ENCODE results near the gene KIAA1217.

The KIAA1217 gene

DNA sequence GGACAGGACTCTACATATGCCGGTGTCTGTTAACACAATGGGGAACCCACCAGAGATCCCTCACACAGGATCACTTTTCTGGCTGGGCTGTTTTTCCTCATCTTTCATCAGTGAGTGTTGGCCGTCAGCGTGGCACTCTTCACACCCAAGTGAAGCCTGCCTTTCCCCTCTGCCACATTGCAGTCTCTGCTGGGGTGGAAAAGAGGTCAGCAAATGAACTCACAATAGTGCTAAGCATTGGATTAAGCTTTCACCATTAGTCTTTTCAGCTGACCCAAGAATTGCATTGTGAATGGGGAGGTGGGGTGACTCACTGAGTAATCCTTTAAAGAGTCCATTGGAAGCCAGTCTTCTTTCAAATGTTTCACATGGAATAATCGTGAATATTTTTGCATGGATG, 143.0 kb downstream of the KIAA1217 start:
- intact Hi-C loops (cut with micrococcal nuclease), result no loop called here
- no peaks in the 10 kb centered on the region for H3K9me3 Mint-ChIP-seq
- no peaks in the 10 kb centered on the region for H3K4me1 Mint-ChIP-seq (ENCODE audit: low read depth)
- H3K36me3 Mint-ChIP-seq (ENCODE audit: low read depth), result no peaks in the 10 kb centered on the region
- H3K4me3 Mint-ChIP-seq, result no peak overlapping the region
- no peak overlapping the region for H3K27ac Mint-ChIP-seq
- no peaks in the 10 kb centered on the region for H3K27me3 Mint-ChIP-seq

DNA sequence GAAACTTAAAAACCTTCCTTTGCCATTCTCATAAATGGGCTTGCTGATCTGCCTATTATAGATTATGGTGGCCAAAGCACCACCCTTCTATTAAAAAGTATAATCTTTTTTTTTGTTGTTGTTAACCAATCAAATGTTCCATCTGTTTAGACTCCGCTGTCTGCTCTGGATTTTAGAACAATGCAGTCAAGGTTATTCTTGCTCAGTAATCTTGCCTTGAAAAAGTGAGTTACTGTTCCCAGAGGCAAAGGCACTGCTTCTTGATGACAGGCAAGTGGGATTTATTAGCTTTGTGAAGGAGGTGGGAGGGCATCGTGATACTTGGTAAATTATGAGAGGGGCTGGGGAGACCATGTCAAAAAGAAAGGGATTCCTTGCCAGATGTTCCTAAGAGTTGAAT, 143.5 kb downstream of the KIAA1217 start:
- Mint-ChIP-seq H3K36me3 (ENCODE audit: low read depth) (no peaks in the 10 kb centered on the region), H3K4me1 (ENCODE audit: low read depth) (no peaks in the 10 kb centered on the region), H3K4me3 (no peak overlapping the region), H3K27me3 (no peaks in the 10 kb centered on the region), H3K27ac (no peak overlapping the region), H3K9me3 (no peaks in the 10 kb centered on the region)
- intact Hi-C loops (cut with micrococcal nuclease), result no loop called here

DNA sequence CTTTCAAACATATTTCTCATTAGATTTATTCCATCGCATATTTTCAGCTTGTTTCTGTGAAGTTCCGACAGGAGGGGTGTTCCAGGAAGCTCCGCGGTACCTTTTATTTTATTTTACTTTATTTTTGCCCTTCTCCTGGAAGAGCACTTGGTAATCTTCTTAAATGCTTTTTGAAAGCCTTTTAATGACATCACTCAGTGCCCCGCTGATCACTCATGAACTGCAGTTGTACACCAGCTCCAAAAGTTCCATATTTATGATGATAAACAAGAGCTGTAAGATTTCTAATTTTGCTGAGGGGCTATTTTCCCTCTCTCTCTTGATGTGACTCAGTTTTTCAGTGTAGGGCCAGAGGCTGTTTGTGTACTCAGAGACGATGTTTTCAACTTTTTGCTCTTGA, 144.4 kb downstream of the KIAA1217 start:
- Mint-ChIP-seq H3K4me3 (no peak overlapping the region), H3K9me3 (no peaks in the 10 kb centered on the region), H3K27ac (no peak overlapping the region), H3K4me1 (ENCODE audit: low read depth) (no peaks in the 10 kb centered on the region), H3K27me3 (no peaks in the 10 kb centered on the region), H3K36me3 (ENCODE audit: low read depth) (no peaks in the 10 kb centered on the region)
- intact Hi-C loops (cut with micrococcal nuclease), result no loop called here

DNA sequence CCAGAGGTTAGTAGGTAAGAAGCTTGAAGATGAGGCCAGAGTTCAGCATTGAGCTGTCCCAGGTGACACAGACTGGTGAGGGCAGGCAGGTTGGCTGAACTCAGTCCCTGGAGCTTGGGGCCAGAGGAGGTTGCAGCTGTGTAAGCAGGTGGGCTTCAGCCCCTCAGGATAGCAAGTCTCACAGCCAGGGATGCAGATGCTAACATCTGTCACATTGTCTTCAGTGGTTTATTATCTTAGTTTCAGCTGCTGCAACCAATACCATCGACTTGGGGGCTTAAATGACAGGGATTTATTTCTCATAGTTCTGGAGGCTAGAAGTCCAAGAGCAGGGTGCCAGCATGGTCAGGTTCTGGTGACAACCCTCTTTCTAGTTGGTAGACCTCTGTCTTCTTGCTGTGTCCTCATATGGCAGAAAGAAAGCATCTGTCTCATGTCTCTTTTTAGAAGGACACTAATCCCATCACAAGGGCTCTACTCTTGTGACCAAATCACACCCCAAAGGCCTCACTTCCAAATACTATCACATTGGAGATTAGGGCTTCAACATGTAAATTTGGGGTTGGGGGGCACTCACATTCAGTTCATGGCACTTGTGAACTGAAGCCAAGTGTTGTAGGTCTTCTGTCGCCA, 146.2 kb downstream of the KIAA1217 start:
- Mint-ChIP-seq H3K4me3 (no peak overlapping the region), H3K4me1 (ENCODE audit: low read depth) (no peaks in the 10 kb centered on the region), H3K36me3 (ENCODE audit: low read depth) (no peaks in the 10 kb centered on the region), H3K27ac (no peak overlapping the region), H3K27me3 (no peaks in the 10 kb centered on the region), H3K9me3 (no peaks in the 10 kb centered on the region)
- intact Hi-C loops (cut with micrococcal nuclease), result no loop called here

DNA sequence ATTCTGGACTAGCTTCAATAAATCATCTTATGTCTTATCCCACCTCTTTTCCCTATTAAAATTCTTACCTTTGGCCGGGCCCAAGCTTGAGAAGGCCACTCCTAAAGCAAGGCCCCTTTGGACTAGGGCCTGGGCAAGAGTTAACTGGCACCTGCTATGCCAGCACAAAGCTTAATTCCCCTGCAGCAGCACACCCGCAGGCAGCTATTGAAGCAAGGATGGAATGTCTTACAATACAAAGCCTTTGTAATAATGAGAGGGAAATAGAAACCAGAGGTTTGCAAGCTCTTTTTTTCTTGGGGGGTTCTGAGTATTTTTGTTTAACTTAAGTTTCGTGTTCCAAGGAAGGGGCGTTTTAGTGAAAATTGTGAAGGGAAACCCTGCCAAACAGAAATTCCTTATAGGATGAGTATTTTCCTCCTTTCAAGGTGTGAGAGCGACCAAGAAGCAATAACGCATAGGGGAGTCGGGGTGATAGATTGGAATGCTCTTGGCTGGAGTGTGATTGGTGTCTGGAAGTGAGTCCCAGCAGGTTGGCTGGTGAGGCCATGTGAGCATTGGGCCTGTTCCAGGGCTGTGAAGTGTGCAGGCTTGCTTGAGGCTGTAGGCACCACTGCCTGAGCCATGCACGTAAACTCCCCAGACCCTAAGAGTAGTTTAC, 148.5 kb downstream of the KIAA1217 start:
- no peaks in the 10 kb centered on the region for H3K9me3 Mint-ChIP-seq
- no peaks in the 10 kb centered on the region for H3K36me3 Mint-ChIP-seq (ENCODE audit: low read depth)
- H3K4me3 Mint-ChIP-seq, result no peak overlapping the region
- no peaks in the 10 kb centered on the region for H3K27me3 Mint-ChIP-seq
- H3K27ac Mint-ChIP-seq, result no peak overlapping the region
- no peaks in the 10 kb centered on the region for H3K4me1 Mint-ChIP-seq (ENCODE audit: low read depth)
- intact Hi-C loops (cut with micrococcal nuclease), result no loop called here

DNA sequence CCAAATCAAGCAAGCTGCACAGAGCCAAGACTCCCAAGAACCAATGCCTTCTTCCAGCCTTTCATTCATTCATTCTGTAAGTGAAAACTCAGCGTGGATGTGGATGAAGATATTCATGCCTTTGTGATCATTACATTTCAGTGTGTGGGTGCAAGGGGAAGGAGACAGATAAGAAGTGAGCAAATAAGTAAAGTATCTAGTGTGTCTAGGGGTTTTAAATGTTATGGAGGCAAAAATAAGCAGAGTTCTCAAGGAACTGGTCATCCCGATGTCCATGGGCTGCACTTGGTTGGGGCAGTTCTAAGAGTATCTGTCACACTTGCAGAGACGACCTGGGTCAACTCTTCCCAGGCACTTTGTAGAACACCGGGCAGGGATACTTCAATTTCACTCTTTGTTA, 149.1 kb downstream of the KIAA1217 start:
- H3K4me3 Mint-ChIP-seq, result no peak overlapping the region
- no peaks in the 10 kb centered on the region for H3K9me3 Mint-ChIP-seq
- intact Hi-C loops (cut with micrococcal nuclease), result no loop called here
- H3K4me1 Mint-ChIP-seq (ENCODE audit: low read depth), result no peaks in the 10 kb centered on the region
- H3K27ac Mint-ChIP-seq, result no peak overlapping the region
- no peaks in the 10 kb centered on the region for H3K27me3 Mint-ChIP-seq
- no peaks in the 10 kb centered on the region for H3K36me3 Mint-ChIP-seq (ENCODE audit: low read depth)

DNA sequence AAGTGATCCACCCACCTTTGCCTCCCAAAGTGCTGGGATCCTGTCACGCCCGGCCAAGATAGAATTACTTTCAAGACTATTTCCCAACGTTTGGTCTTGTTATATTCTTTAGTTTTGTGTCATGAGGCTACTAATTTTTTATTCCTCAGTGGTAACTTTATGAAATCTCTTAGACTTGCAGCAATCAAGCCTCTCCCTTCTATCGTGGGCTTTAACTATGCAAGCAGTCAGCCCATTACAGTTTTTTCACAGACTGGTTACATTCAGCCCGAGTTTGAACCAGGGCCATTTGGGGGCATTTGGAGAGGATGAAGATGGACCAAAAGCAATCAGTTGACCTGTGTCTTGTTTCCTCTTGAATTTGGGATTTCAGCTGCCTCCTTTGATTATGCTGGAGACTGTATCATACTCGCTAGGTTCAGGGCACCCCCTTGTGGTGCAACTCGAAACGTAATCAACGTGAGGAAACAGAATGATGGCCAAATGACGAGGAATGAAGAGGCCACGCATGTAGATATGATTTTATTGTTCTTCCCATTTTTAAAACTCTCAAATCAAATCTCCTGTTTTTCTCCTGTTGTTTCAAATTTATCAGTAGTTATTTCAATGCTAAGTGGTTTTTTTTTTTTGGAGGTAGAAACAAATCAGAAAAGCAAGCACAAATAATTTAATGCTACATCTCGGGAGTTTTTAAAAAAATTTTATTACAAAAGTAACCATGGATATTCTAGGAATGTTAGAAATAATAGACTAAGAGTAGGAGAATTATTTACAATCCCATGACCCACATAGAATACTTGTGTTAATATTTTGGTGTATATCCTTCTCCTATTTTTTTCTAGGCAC, 151.6 kb downstream of the KIAA1217 start:
- Mint-ChIP-seq H3K27ac (no peak overlapping the region), H3K36me3 (ENCODE audit: low read depth) (no peaks in the 10 kb centered on the region), H3K4me1 (ENCODE audit: low read depth) (no peaks in the 10 kb centered on the region), H3K9me3 (no peaks in the 10 kb centered on the region), H3K27me3 (no peaks in the 10 kb centered on the region), H3K4me3 (no peak overlapping the region)
- intact Hi-C loops (cut with micrococcal nuclease), result loop anchor here (5.0 kb wide), 1 partner anchor 1203 kb away; no protein-coding TSS in a partner anchor

DNA sequence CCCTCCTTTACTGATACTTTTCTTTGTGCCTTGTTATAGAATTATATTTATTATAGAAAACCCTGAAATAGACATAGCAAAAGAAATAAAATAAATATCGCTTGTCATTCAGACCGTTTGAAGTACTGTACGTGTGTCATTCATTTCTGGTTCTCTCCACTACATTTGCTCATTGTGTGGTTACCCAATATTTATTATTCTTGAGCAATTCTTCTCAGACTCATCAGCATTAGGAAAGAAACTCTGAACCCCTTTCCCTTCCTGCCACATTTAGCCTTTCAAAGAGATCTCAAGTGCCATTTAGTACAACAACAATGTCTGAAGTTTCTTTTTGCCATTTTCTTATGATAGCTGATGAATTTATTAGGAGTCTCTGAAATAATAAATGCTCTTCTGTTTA, 154.1 kb downstream of the KIAA1217 start:
- no peaks in the 10 kb centered on the region for H3K27me3 Mint-ChIP-seq
- intact Hi-C loops (cut with micrococcal nuclease), result loop anchor here (5.0 kb wide), 1 partner anchor 1206 kb away; no protein-coding TSS in a partner anchor

DNA sequence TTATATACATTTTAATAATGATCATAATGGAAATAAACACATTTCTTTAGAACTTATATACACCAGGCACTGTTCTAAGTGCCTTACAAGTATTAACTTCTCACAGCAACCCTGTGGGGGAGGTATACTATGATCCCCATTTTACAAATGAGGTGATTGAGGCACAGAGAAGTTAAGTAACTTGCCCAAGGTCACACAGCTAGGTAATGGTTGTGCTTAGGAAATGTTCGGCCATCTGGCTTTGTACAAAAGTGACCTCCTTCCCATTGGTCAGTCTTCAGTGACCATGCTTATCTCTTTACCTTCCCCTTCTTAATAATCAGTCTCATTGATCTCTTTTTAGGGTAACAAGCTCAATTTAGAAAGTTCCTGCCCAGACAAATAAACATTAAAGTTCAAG, 158.8 kb downstream of the KIAA1217 start:
- H3K36me3 Mint-ChIP-seq (ENCODE audit: low read depth), result no peaks in the 10 kb centered on the region
- H3K4me3 Mint-ChIP-seq, result no peak overlapping the region
- intact Hi-C loops (cut with micrococcal nuclease), result no loop called here
- no peaks in the 10 kb centered on the region for H3K27me3 Mint-ChIP-seq
- no peaks in the 10 kb centered on the region for H3K9me3 Mint-ChIP-seq
- H3K27ac Mint-ChIP-seq, result no peak overlapping the region
- no peaks in the 10 kb centered on the region for H3K4me1 Mint-ChIP-seq (ENCODE audit: low read depth)

More for the DNA sequence above, 154.1 kb downstream of the KIAA1217 start:
- Mint-ChIP-seq H3K27ac (no peak overlapping the region), H3K36me3 (ENCODE audit: low read depth) (no peaks in the 10 kb centered on the region), H3K4me3 (no peak overlapping the region), H3K4me1 (ENCODE audit: low read depth) (no peaks in the 10 kb centered on the region), H3K9me3 (no peaks in the 10 kb centered on the region)

DNA sequence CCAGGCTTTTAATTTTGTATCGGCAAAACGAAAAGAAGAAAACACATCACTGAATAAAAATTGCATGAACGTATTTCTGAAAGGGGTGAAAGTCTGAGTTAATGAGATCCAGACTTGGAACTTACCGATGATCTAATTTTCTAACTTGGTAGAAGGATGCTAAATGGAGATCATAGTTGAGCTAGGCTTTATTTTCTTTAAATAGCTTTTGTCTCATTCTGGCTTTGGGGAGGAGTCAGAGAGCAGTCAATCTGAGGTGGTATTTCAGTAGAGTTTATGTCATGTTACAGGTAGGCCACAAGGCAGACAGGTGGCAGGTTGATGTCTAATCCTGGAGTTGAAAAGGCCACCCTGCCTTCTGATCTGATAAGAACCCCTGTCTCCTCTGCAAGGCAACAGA, 161.9 kb downstream of the KIAA1217 start:
- Mint-ChIP-seq H3K9me3 (no peaks in the 10 kb centered on the region), H3K27me3 (no peaks in the 10 kb centered on the region), H3K4me1 (ENCODE audit: low read depth) (no peaks in the 10 kb centered on the region), H3K27ac (no peak overlapping the region), H3K36me3 (ENCODE audit: low read depth) (no peaks in the 10 kb centered on the region), H3K4me3 (no peak overlapping the region)
- intact Hi-C loops (cut with micrococcal nuclease), result no loop called here

DNA sequence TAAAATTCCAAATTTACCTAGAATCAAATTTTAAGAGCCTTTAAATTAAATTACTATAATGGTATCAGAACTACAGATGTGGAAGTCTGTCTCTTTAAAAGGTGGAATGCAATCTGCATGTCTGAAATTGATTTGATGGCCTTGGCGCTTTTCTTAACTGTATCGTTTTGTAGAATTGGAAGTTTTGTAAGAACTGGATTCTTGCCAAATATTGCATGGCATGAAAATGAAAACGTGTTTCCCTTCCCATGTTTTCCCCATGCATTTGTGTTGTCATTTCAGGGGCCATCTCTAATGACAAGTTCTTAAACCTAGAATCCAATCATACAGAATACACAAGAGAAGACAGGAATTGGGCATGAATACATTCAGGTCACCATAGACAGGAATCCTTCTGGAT, 162.5 kb downstream of the KIAA1217 start:
- Mint-ChIP-seq H3K4me3 (no peak overlapping the region), H3K4me1 (ENCODE audit: low read depth) (no peaks in the 10 kb centered on the region), H3K36me3 (ENCODE audit: low read depth) (no peaks in the 10 kb centered on the region), H3K27me3 (no peaks in the 10 kb centered on the region), H3K27ac (no peak overlapping the region), H3K9me3 (no peaks in the 10 kb centered on the region)
- intact Hi-C loops (cut with micrococcal nuclease), result no loop called here

DNA sequence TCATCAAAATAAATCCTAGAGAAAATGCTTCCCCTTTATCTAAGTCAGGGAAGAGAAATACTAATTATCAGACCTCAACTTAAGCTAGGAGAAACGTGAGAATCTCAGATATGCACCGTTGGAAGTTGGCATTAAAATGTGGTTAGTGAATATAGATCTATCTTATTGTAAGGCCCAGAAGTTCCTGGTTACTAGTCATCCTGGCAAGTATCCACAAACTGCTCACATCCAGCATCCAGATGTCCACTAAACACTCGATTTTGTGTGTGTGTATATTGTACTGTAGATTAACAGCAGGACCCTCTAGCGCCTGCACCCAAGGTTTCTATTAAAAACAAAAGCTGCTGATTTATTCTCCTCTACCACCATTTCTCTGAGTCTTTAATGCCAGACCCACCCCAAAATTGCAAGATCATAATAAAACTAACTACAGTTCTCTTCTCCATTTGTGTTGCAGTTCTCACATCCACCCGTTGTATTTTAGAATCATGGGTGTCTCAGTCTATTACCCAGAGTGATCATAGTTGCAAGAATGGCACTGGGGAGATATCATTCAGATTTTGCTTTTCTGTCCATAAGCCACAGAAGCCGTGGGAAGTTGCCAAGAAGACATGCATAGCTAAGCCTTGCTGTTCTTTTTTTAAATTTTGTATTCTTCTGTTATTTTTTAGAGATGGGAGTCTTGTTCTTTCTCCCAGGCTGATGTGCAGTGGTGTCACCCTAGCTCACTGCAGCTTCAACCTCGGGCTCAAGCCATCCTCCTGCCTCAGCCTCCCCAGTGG, 165.4 kb downstream of the KIAA1217 start:
- H3K4me1 Mint-ChIP-seq (ENCODE audit: low read depth), result no peaks in the 10 kb centered on the region
- no peak overlapping the region for H3K27ac Mint-ChIP-seq
- H3K36me3 Mint-ChIP-seq (ENCODE audit: low read depth), result no peaks in the 10 kb centered on the region
- intact Hi-C loops (cut with micrococcal nuclease), result no loop called here
- H3K4me3 Mint-ChIP-seq, result no peak overlapping the region
- H3K27me3 Mint-ChIP-seq, result no peaks in the 10 kb centered on the region
- H3K9me3 Mint-ChIP-seq, result no peaks in the 10 kb centered on the region

DNA sequence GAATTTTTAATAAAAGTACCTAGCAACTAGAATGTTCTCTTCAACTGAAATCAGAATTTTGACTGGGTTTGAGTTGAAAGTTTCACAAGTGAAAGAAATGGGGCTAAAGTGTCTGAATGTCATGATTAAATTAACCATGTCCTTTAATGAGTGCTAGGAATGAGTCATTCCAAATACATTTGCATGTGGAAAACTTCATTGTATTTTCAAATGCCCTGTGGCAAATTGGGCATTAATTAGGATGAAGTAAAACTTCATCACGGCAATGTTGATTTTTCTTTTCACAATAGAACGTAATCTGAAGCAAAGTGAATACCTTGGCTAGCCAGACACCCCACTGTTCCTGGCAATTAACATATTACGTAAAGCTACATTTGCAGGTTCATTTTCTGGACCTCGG, 166.6 kb downstream of the KIAA1217 start:
- Mint-ChIP-seq H3K9me3 (no peaks in the 10 kb centered on the region), H3K36me3 (ENCODE audit: low read depth) (no peaks in the 10 kb centered on the region), H3K27me3 (no peaks in the 10 kb centered on the region), H3K27ac (no peak overlapping the region), H3K4me1 (ENCODE audit: low read depth) (no peaks in the 10 kb centered on the region), H3K4me3 (no peak overlapping the region)
- intact Hi-C loops (cut with micrococcal nuclease), result no loop called here

DNA sequence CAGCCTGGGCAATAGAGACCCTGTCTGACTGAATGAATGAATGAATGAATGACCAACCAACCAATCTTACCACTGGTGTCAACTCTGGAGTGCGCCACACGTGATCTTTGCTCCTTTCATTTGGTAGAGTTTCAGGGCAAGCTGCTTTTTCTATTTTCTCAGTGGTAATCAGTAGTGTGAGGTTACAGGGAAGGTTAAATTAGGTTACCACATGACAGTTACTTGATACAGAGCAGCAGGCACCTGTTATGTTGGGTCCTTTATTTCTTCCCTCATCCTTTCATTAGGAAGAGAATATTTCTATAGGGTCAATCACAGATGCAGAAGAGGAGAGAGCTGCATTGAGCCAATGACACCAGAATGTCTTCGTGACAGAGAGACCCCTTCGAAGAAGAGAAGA, 167.8 kb downstream of the KIAA1217 start:
- no peaks in the 10 kb centered on the region for H3K36me3 Mint-ChIP-seq (ENCODE audit: low read depth)
- no peaks in the 10 kb centered on the region for H3K4me1 Mint-ChIP-seq (ENCODE audit: low read depth)
- H3K27ac Mint-ChIP-seq, result no peak overlapping the region
- no peaks in the 10 kb centered on the region for H3K9me3 Mint-ChIP-seq
- no peaks in the 10 kb centered on the region for H3K27me3 Mint-ChIP-seq
- intact Hi-C loops (cut with micrococcal nuclease), result no loop called here
- no peak overlapping the region for H3K4me3 Mint-ChIP-seq
